Heart left ventricle (tissue), 16 donors: ENCODE results near the gene MUC2. TPM values are rescaled to one million over a fixed set of nuclear protein-coding genes. Genes with fewer than 3 reads are reported as not detected.
A peak's percentile ranks its signal among the peaks of the same experiment; 100 is the strongest.

Experiments
- ATAC-seq, 4 donors: fragments of 200-7000 bp; cut with Tn5 transposase; one replicate each; pipeline ENCODE4 v1.9.1; 2020 to 2022; ENCODE audit warnings: moderate library complexity in 4 of 4, mild to moderate bottlenecking in 3 of 4, moderate number of reproducible peaks in 1 of 4
- DNase-seq, 5 donors: peaks; one replicate each; pipeline ENCODE4 v3.0.0-alpha.2; 2020
- H3K27ac ChIP-seq, 12 donors: fragments of 200-600 bp; sonication (generic) in 4 of 12; one replicate each; pipeline versions ENCODE4 v1.5.0 to v1.8.0; 2016 to 2022; ENCODE audit warnings: mild to moderate bottlenecking in 2 of 12
- H3K27me3 ChIP-seq, 9 donors: fragments of 200-600 bp; sonication (generic) in 2 of 9; one replicate each; pipeline versions ENCODE4 v1.5.1 to v1.8.0; 2016 to 2022; ENCODE audit warnings: mild to moderate bottlenecking in 3 of 9
- H3K36me3 ChIP-seq, 9 donors: fragments of 200-600 bp; sonication (generic) in 2 of 9; one replicate each; pipeline versions ENCODE4 v1.5.0 to v1.8.0; 2018 to 2022; ENCODE audit warnings: mild to moderate bottlenecking in 2 of 9
- H3K4me1 ChIP-seq, 12 donors: fragments of 200-600 bp; sonication (generic) in 4 of 12; one replicate each; pipeline versions ENCODE4 v1.5.0 to v1.8.0; 2016 to 2022; ENCODE audit warnings: mild to moderate bottlenecking in 3 of 12
- H3K4me3 ChIP-seq, 12 donors: fragments of 200-600 bp; sonication (generic) in 4 of 12; one replicate each; pipeline versions ENCODE4 v1.5.0 to v1.8.0; 2017 to 2022; ENCODE audit warnings: mild to moderate bottlenecking in 9 of 12, moderate library complexity in 4 of 12
- H3K9me3 ChIP-seq, 12 donors: fragments of 200-600 bp; sonication (generic) in 4 of 12; one replicate each; pipeline versions ENCODE4 v1.5.0 to v1.8.0; 2016 to 2022; ENCODE audit warnings: mild to moderate bottlenecking in 1 of 12
- CTCF ChIP-seq, 12 donors: fragments of 200-600 bp; sonication (generic) in 4 of 12; IDR thresholded peaks; one replicate each; pipeline versions ENCODE4 v1.5.0 to v1.8.0; 2018 to 2022; ENCODE audit warnings: antibody characterized with exemption in 12 of 12, mild to moderate bottlenecking in 5 of 12
- POLR2A ChIP-seq, 2 donors: fragments of 450-650 bp; IDR thresholded peaks; one replicate each; pipeline ENCODE4 v1.6.1; 2017; ENCODE audit warnings: antibody characterized with exemption in 2 of 2, mild to moderate bottlenecking in 2 of 2, moderate library complexity in 2 of 2
- WGBS, 4 donors: extraction: QIAGEN DNeasy Blood & Tissue Kit in 2 of 4; methylation state at CpG; one replicate each; pipeline versions ENCODE4 v1.1.5 to v1.1.7; 2013 to 2018; 5-methylcytosine and 5-hydroxymethylcytosine counted together
- intact Hi-C, 10 donors: fragments of 100-400 bp; cut with DNase I; formaldehyde crosslinking; loops; one replicate each; pipeline versions ENCODE4 v1.11.1 to v1.14.2; 2022
- polyA plus RNA-seq, 2 donors: library from polyadenylated mRNA; stranded (reverse); fragments of 200-250 nt; gene quantifications; one replicate each; pipeline ENCODE4 v1.2.3, GENCODE V29; 2013
- total RNA-seq, 9 donors: library from RNA; depleted of rRNA in 2 of 9; stranded (reverse); fragments of >200 nt in 2 of 9; fragmentation: NEBNext Ultra II Directional in 3 of 9; extraction: Animal tissue kit (Norgen Biotek cat#: 25700) in 3 of 9; gene quantifications; one replicate each; pipeline versions ENCODE4 v1.1.0 to v1.2.4, GENCODE V29; 2016 to 2023
- donor health status: ischemic (EF 13 %, LVEDD 7.1; RV severe dilation, severe dysfunction).
- donor health status: healthy with polysubstance abuse.
- donor health status: DM: no; HTN: yes; CAD: no.
- donor health status: DM: no; HTN: no; CAD: no.
- donor health status: ischemic (EF 25% LVEDD 6.9; RV normal size, moderate dysfunction).
- donor health status: ischemic (EF 25% LVEDD 5.7; RV mildly dilated, moderate dysfunction).
- donor health status: healthy.
- donor health status: DM: yes; HTN: yes; CAD: no.
- donor health status: ischemic (EF 35%, LVEDD 5.7; RV mildly dilated, moderate dysfunction).
- donor health status: nonischemic (EF 11% LVEDD 7.7; RV severe dilation, severe dysfunction).
- donor health status: DM: yes; HTN: yes; CAD: no.
- donor health status: PGD.
- donor health status: ischemic (EF 29% LVEDD 5.4; RV normal size, mild dysfunction).
- donor health status: nonischemic (EF 23%, LVEDD 6.1; RV moderate dilation, normal function).

MUC2 gene
- total and polyA plus RNA-seq, 11 donors = 0.01 to 0.07 TPM; not detected in 9

GRCh38 chr11:1091332-1092083 lies 16.8 kb downstream of the MUC2 start:
- DNase-seq (peak in 3 of 5 donors; percentile 7 to 20 (median 19)), ATAC-seq (no peak)
- no peaks in the 10 kb centered on the region for H3K9me3 ChIP-seq
- no peak overlapping the region for H3K27ac ChIP-seq
- H3K4me3 ChIP-seq = no peak overlapping the region
- intact Hi-C loops = no loop called here
- H3K36me3 ChIP-seq = no peaks in the 10 kb centered on the region
- WGBS, 4 donors = 84 to 95% (median 87%) methylated on average over 10 to 12 of the region's 12 CpGs
- no peaks in the 10 kb centered on the region for H3K4me1 ChIP-seq
- no peaks in the 10 kb centered on the region for H3K27me3 ChIP-seq
- TF ChIP-seq POLR2A (IDR thresholded peaks at IDR 0.05) = no peak
- TF ChIP-seq CTCF (IDR thresholded peaks at IDR 0.05) = no peak

GRCh38 chr11:1092145-1092670 lies 17.5 kb downstream of the MUC2 start:
- intact Hi-C loops = no loop called here
- H3K27ac ChIP-seq = no peak overlapping the region
- H3K36me3 ChIP-seq = no peaks in the 10 kb centered on the region
- no peak overlapping the region for H3K4me3 ChIP-seq
- DNase-seq = peak in 2 of 5 donors; percentile 13 to 14
- TF ChIP-seq CTCF (IDR thresholded peaks at IDR 0.05) (no peak), POLR2A (IDR thresholded peaks at IDR 0.05) (no peak)
- H3K9me3 ChIP-seq = no peaks in the 10 kb centered on the region
- H3K4me1 ChIP-seq = no peaks in the 10 kb centered on the region
- no peaks in the 10 kb centered on the region for H3K27me3 ChIP-seq
- ATAC-seq = no peak
- 70 to 86% (median 75%) methylated on average over 6 to 17 of the region's 17 CpGs for WGBS, 4 donors

- Histone ChIP-seq H3K27me3 (no peaks in the 10 kb centered on the region), H3K4me3 (no peak overlapping the region), H3K27ac (no peak overlapping the region), H3K4me1 (no peaks in the 10 kb centered on the region), H3K9me3 (no peaks in the 10 kb centered on the region), H3K36me3 (no peaks in the 10 kb centered on the region)
- TF ChIP-seq CTCF (IDR thresholded peaks at IDR 0.05) (no peak), POLR2A (IDR thresholded peaks at IDR 0.05) (no peak)
- DNase-seq (peak in 1 of 5 donors; percentile 25), ATAC-seq (no peak)
- intact Hi-C loops = no loop called here
- 77 to 87% (median 81%) methylated on average over 5 to 7 of the region's 7 CpGs for WGBS, 4 donors
Measured at GRCh38 chr11:1092919-1093318, 18.2 kb downstream of the MUC2 start.

- Histone ChIP-seq H3K9me3 (no peaks in the 10 kb centered on the region), H3K36me3 (no peaks in the 10 kb centered on the region), H3K27ac (no peak overlapping the region), H3K27me3 (no peaks in the 10 kb centered on the region), H3K4me1 (no peaks in the 10 kb centered on the region), H3K4me3 (no peak overlapping the region)
- no peak for ATAC-seq
- no peak for TF ChIP-seq CTCF (IDR thresholded peaks at IDR 0.05)
- no peak for TF ChIP-seq POLR2A (IDR thresholded peaks at IDR 0.05)
- 89 to 97% (median 94%) methylated on average over 23 to 32 of the region's 32 CpGs for WGBS, 4 donors
- intact Hi-C loops = no loop called here
- DNase-seq = peak in 2 of 5 donors; percentile 15 to 54
Measured at GRCh38 chr11:1099519-1100355, 25.1 kb downstream of the MUC2 start.
